NB4 (cell line): ENCODE results near the gene DOCK6.

Experiments used
- DNase-seq: peaks from one replicate; pipeline ENCODE4 v3.0.0; 2010; ENCODE audit warnings: low read depth
- H3K4me3 ChIP-seq: one replicate; pipeline ENCODE4 v1.5.1; 2011; ENCODE audit warnings: mild to moderate bottlenecking, low read depth, low read length, moderate library complexity
- MYC ChIP-seq: IDR thresholded peaks from 2 replicates; pipeline ENCODE4 v1.6.1; 2011; ENCODE audit warnings: low read depth, low read length
- POLR2A ChIP-seq: IDR thresholded peaks from 2 replicates; pipeline ENCODE4 v1.6.1; 2011; ENCODE audit warnings: mild to moderate bottlenecking; ENCODE audit not compliant: insufficient read length; ENCODE audit errors: extremely low read depth
- TF ChIP-seq, protein P1 (sequence below): IDR thresholded peaks from one replicate; pipeline ENCODE4 v1.5.1; 2012; ENCODE audit warnings: low read depth, low read length
- TF ChIP-seq, protein P2 (sequence below): IDR thresholded peaks from 2 replicates; pipeline ENCODE4 v1.6.1; 2011; ENCODE audit warnings: low read depth, low read length

The DOCK6 gene, protein sequence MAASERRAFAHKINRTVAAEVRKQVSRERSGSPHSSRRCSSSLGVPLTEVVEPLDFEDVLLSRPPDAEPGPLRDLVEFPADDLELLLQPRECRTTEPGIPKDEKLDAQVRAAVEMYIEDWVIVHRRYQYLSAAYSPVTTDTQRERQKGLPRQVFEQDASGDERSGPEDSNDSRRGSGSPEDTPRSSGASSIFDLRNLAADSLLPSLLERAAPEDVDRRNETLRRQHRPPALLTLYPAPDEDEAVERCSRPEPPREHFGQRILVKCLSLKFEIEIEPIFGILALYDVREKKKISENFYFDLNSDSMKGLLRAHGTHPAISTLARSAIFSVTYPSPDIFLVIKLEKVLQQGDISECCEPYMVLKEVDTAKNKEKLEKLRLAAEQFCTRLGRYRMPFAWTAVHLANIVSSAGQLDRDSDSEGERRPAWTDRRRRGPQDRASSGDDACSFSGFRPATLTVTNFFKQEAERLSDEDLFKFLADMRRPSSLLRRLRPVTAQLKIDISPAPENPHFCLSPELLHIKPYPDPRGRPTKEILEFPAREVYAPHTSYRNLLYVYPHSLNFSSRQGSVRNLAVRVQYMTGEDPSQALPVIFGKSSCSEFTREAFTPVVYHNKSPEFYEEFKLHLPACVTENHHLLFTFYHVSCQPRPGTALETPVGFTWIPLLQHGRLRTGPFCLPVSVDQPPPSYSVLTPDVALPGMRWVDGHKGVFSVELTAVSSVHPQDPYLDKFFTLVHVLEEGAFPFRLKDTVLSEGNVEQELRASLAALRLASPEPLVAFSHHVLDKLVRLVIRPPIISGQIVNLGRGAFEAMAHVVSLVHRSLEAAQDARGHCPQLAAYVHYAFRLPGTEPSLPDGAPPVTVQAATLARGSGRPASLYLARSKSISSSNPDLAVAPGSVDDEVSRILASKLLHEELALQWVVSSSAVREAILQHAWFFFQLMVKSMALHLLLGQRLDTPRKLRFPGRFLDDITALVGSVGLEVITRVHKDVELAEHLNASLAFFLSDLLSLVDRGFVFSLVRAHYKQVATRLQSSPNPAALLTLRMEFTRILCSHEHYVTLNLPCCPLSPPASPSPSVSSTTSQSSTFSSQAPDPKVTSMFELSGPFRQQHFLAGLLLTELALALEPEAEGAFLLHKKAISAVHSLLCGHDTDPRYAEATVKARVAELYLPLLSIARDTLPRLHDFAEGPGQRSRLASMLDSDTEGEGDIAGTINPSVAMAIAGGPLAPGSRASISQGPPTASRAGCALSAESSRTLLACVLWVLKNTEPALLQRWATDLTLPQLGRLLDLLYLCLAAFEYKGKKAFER (N-terminal part only)

DNA sequence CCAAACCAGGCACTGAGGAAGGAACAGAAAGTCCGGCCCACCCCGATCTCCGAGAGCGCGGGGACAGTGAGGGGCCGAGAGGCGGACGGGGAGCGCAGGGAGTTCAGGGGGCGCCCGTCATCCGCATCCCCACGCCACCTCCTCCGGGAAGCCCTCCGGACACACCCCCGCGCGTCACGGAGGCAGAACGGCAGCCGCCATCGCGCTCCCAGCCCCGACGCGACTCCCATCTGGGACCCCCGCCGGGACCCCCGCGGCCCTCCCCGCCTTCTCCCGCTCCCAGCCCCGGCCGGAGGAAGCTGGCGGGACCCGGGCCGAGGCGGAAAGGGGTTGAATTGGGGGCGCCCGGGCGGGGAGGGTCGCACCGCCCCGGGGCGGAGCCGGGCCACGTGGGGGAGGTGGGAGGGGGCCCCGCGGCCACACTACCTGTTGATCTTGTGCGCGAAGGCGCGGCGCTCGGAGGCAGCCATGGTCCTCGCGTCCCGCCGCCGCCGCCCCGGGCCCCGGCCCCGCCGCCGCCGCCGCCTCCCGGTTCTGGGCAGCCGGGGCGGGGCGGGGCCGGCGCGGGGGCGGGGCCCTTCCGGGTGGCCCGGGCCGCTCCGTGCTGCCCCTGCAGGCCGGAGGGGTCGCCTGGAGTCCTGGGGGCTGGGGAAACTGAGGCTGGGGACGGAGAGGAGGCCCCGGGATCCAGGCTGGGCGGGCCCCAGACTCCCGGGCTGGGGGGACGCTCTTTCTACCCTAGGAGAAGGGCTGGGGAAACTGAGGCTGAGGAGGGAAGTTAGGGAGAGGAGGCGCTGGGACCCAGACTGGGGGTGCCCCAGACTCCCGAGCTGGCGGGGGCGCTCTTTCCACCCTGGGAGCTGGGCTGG lies at the start of gene DOCK6:
Gene DOCK6, minus strand, starts transcription at position 554 of the 869 bp plus-strand sequence. Its CDS starts 84 bp downstream, at position 470.
- peak; percentile 37 for DNase-seq
- no peak for TF ChIP-seq POLR2A
- TF ChIP-seq, protein P1, sequence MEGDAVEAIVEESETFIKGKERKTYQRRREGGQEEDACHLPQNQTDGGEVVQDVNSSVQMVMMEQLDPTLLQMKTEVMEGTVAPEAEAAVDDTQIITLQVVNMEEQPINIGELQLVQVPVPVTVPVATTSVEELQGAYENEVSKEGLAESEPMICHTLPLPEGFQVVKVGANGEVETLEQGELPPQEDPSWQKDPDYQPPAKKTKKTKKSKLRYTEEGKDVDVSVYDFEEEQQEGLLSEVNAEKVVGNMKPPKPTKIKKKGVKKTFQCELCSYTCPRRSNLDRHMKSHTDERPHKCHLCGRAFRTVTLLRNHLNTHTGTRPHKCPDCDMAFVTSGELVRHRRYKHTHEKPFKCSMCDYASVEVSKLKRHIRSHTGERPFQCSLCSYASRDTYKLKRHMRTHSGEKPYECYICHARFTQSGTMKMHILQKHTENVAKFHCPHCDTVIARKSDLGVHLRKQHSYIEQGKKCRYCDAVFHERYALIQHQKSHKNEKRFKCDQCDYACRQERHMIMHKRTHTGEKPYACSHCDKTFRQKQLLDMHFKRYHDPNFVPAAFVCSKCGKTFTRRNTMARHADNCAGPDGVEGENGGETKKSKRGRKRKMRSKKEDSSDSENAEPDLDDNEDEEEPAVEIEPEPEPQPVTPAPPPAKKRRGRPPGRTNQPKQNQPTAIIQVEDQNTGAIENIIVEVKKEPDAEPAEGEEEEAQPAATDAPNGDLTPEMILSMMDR = peak; percentile 21
- H3K4me3 ChIP-seq = peak within 1 kb of the TSS; percentile 42

DNA sequence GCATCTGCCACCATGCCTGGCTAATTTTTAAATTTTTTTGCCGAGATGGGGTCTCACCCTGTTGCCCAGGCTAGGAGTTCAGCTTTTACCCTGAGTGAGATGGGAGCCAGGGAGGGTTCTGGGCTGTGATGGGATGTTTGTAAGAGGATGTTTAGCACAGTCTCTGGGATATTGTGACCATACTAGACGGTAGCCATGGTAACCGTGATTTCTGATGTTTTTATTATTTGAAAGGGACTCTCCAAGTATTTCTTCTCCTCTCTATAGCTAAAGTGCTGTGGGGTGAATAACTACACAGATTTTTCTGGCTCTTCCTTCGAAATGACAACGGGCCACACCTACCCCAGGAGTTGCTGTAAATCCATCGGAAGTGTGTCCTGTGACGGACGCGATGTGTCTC lies 44.0 kb upstream of the DOCK6 start:
- no peak for DNase-seq
- TF ChIP-seq, protein P1 = no peak
- TF ChIP-seq, protein P2, sequence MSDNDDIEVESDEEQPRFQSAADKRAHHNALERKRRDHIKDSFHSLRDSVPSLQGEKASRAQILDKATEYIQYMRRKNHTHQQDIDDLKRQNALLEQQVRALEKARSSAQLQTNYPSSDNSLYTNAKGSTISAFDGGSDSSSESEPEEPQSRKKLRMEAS = no peak
- TF ChIP-seq MYC (no peak), POLR2A (no peak)

DNA sequence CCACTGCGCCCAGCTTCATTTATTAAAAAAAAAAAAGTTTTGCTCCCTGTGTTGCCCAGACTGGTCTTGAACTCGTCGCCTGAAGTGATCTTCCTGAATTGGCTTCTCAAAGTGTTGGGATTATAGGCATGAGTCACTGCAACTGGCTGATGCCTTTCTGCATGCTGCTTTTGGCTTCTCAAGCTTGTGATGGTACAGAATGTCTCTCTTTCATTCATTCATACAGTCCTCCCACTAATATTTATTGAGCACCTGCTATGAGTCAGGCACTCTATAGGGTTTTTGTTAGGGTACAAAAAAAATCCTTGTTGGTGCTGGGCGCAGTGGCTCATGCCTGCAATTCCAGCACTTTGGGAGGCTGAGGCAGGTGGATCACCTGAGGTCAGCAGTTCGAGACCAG lies 42.6 kb upstream of the DOCK6 start:
- TF ChIP-seq, protein P2 = no peak
- TF ChIP-seq MYC = no peak
- TF ChIP-seq POLR2A = no peak
- TF ChIP-seq, protein P1 = no peak
- DNase-seq = no peak
- no peak overlapping the region for H3K4me3 ChIP-seq

More for the DNA sequence above, 44.0 kb upstream of the DOCK6 start:
- H3K4me3 ChIP-seq = no peak overlapping the region

DNA sequence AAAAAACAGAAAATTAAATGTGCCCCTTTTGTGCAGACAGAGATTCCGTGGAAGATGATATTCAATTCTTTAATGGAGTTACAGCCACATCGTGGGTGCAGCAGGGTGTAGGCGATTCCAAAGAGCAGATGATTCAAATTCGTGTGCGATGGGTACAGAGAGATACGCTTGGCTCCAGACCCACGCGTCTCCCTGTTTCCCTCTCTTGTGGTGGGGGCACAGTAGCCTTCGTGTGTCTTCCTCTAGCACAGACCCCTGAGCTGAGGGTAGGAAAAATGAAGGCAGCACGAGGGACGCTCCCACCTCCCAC lies 38.4 kb upstream of the DOCK6 start:
- TF ChIP-seq, protein P2 = no peak
- TF ChIP-seq MYC (no peak), POLR2A (no peak)
- TF ChIP-seq, protein P1 = no peak
- no peak overlapping the region for H3K4me3 ChIP-seq
- no peak for DNase-seq
